Esophagus (tissue), 2 donors: ENCODE data around the gene TTC27. TPM values are rescaled to one million over a fixed set of nuclear protein-coding genes. Genes with fewer than 3 reads are reported as not detected.
"Not testable (repeated sequence)": the region's sequence is repeated elsewhere in the genome, so short reads cannot be mapped to it uniquely, and the experiment has no call there.

Experiments
- H3K27ac ChIP-seq, 2 donors: one replicate each; pipeline ENCODE4 v1.5.1; 2013; ENCODE audit warnings: low read depth in 2 of 2, mild to moderate bottlenecking in 2 of 2, inconsistent platforms in 1 of 2, low read length in 1 of 2, moderate library complexity in 1 of 2
- H3K27me3 ChIP-seq, 2 donors: one replicate each; pipeline ENCODE4 v1.6.1; 2013; ENCODE audit warnings: low read length in 2 of 2, control low read depth in 1 of 2, mild to moderate bottlenecking in 1 of 2; ENCODE audit not compliant: insufficient read depth in 2 of 2, control insufficient read depth in 1 of 2
- H3K36me3 ChIP-seq, 2 donors: one replicate each; pipeline ENCODE4 v1.6.1; 2013; ENCODE audit warnings: low read length in 1 of 2; ENCODE audit not compliant: control insufficient read depth in 2 of 2, insufficient read depth in 2 of 2
- H3K4me1 ChIP-seq, 2 donors: one replicate each; pipeline ENCODE4 v1.6.1; 2013; ENCODE audit warnings: low read length in 1 of 2; ENCODE audit not compliant: control insufficient read depth in 2 of 2, insufficient read depth in 2 of 2
- H3K4me3 ChIP-seq, 2 donors: one replicate each; pipeline ENCODE4 v1.5.1; 2013; ENCODE audit warnings: low read length in 2 of 2, mild to moderate bottlenecking in 2 of 2, low read depth in 1 of 2, moderate library complexity in 1 of 2
- H3K9me3 ChIP-seq, 2 donors: one replicate each; pipeline ENCODE4 v1.6.1; 2013; ENCODE audit warnings: mild to moderate bottlenecking in 2 of 2, low read depth in 1 of 2, low read length in 1 of 2, moderate library complexity in 1 of 2; ENCODE audit not compliant: control insufficient read depth in 2 of 2, insufficient read depth in 1 of 2
- WGBS, 2 donors: extraction: QIAGEN DNeasy Blood & Tissue Kit; methylation state at CpG; one replicate each; pipeline ENCODE4 v1.1.7; 2013; 5-methylcytosine and 5-hydroxymethylcytosine counted together
- polyA plus RNA-seq, 2 donors: library from polyadenylated mRNA; stranded (reverse); fragments of 200-250 nt; gene quantifications; one replicate each; pipeline ENCODE4 v1.2.3, GENCODE V29; 2013
- donor health status: healthy with polysubstance abuse.
- donor health status: Bipolar disorder and iron deficiency.

Gene TTC27
- polyA plus RNA-seq, 2 donors, result 3.7 to 9.8 TPM

- no peaks in the 10 kb centered on the region for H3K9me3 ChIP-seq
- no peaks in the 10 kb centered on the region for H3K27me3 ChIP-seq
- no peaks in the 10 kb centered on the region for H3K4me1 ChIP-seq
- no peak overlapping the region for H3K27ac ChIP-seq
- WGBS, 2 donors, result 84 to 86% methylated on average over 1 of the region's 1 CpG
- H3K4me3 ChIP-seq, result no peak overlapping the region
- no peaks in the 10 kb centered on the region for H3K36me3 ChIP-seq
These were observed 99.3 kb downstream of the TTC27 start for GRCh38 chr2:32727157-32727556.

GRCh38 chr2:32730958-32731357 lies 103.1 kb downstream of the TTC27 start:
- H3K4me3 ChIP-seq, H3K4me1 ChIP-seq, H3K27ac ChIP-seq, H3K36me3 ChIP-seq, H3K27me3 ChIP-seq, H3K9me3 ChIP-seq: not testable (repeated sequence)
- WGBS, 2 donors, result 95 to 98% methylated on average over 7 to 8 of the region's 8 CpGs

GRCh38 chr2:32732120-32732519 lies 104.3 kb downstream of the TTC27 start:
- Histone ChIP-seq H3K36me3 (no peaks in the 10 kb centered on the region), H3K4me1 (no peaks in the 10 kb centered on the region), H3K27ac (no peak overlapping the region), H3K27me3 (no peaks in the 10 kb centered on the region), H3K9me3 (no peaks in the 10 kb centered on the region), H3K4me3 (no peak overlapping the region)
- 71 to 79% methylated on average over 1 of the region's 1 CpG for WGBS, 2 donors

GRCh38 chr2:32732912-32733472 lies 105.1 kb downstream of the TTC27 start:
- Histone ChIP-seq H3K27me3 (no peaks in the 10 kb centered on the region), H3K27ac (no peak overlapping the region), H3K36me3 (no peaks in the 10 kb centered on the region), H3K9me3 (no peaks in the 10 kb centered on the region), H3K4me3 (no peak overlapping the region), H3K4me1 (no peaks in the 10 kb centered on the region)
- WGBS, 2 donors, result 92 to 94% methylated on average over 2 of the region's 2 CpGs

DNA sequence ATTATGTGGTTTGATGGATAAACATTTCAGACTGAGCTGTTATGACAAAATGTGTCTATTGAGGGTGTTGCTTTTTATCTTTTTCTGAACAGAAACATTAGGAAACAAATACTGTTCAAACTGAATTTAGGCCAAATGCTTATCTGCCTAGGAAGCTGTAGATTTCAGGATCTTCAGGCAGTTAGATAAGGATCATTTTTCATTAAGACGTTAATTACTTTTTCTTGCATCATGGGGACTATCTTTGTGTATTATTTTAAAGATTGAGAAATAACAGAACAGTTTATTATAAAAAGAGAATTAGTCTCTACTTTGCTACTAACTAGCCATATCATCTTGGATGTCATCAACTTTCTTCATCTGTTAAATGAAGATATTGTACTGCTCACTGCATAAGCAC lies 107.5 kb downstream of the TTC27 start:
- Histone ChIP-seq H3K9me3 (no peaks in the 10 kb centered on the region), H3K27me3 (no peaks in the 10 kb centered on the region), H3K36me3 (no peaks in the 10 kb centered on the region), H3K4me1 (no peaks in the 10 kb centered on the region), H3K4me3 (no peak overlapping the region), H3K27ac (no peak overlapping the region)
- 71 to 82% methylated on average over 1 of the region's 1 CpG for WGBS, 2 donors

DNA sequence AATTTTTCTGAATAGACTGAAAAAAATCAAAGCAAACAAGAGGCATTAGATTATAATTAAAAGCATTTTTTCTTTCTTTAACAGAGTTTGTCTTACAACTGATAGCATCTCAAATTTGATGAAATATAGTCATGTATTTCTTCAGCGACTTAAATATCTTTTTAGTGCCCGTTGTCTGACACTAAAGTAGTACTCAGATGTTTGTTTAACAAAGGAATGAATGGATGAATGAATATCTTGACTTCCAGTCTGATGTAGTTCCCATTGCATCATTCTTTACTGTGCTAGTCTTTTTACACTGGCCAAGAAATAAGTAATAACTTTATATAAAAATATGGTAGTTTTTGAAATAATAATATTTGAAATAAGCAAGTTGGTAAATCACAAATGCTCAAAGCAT lies 111.1 kb downstream of the TTC27 start:
- WGBS, 2 donors, result 86 to 90% methylated on average over 2 of the region's 2 CpGs
- no peaks in the 10 kb centered on the region for H3K9me3 ChIP-seq
- no peak overlapping the region for H3K4me3 ChIP-seq
- peaks cover 0 to 3% of the 10 kb centered on the region in 2 donors for H3K36me3 ChIP-seq
- H3K27me3 ChIP-seq, result no peaks in the 10 kb centered on the region
- H3K4me1 ChIP-seq, result no peaks in the 10 kb centered on the region
- no peak overlapping the region for H3K27ac ChIP-seq

- 84 to 90% methylated on average over 2 of the region's 2 CpGs for WGBS, 2 donors
- Histone ChIP-seq H3K27me3 (no peaks in the 10 kb centered on the region), H3K9me3 (no peaks in the 10 kb centered on the region), H3K4me3 (no peak overlapping the region), H3K4me1 (no peaks in the 10 kb centered on the region), H3K27ac (no peak overlapping the region), H3K36me3 (peaks cover 0 to 3% of the 10 kb centered on the region in 2 donors)
These were observed 111.8 kb downstream of the TTC27 start for GRCh38 chr2:32739664-32740063.

- Histone ChIP-seq H3K27me3 (no peaks in the 10 kb centered on the region), H3K4me1 (no peaks in the 10 kb centered on the region), H3K9me3 (no peaks in the 10 kb centered on the region), H3K27ac (no peak overlapping the region), H3K36me3 (peaks cover 0 to 3% of the 10 kb centered on the region in 2 donors), H3K4me3 (no peak overlapping the region)
- 93 to 100% methylated on average over 1 of the region's 1 CpG for WGBS, 2 donors
These were observed 113.7 kb downstream of the TTC27 start for GRCh38 chr2:32741575-32741974.

- WGBS, 2 donors, result 80 to 89% methylated on average over 2 of the region's 2 CpGs
- no peak overlapping the region for H3K27ac ChIP-seq
- no peaks in the 10 kb centered on the region for H3K27me3 ChIP-seq
- H3K9me3 ChIP-seq, result no peaks in the 10 kb centered on the region
- peaks cover 0 to 3% of the 10 kb centered on the region in 2 donors for H3K36me3 ChIP-seq
- H3K4me3 ChIP-seq, result no peak overlapping the region
- no peaks in the 10 kb centered on the region for H3K4me1 ChIP-seq
These were observed 114.5 kb downstream of the TTC27 start for GRCh38 chr2:32742376-32742775.

GRCh38 chr2:32743480-32744236 lies 115.8 kb downstream of the TTC27 start:
- H3K9me3 ChIP-seq, result no peaks in the 10 kb centered on the region
- no peak overlapping the region for H3K27ac ChIP-seq
- H3K4me1 ChIP-seq, result no peaks in the 10 kb centered on the region
- WGBS, 2 donors, result 90 to 93% methylated on average over 3 of the region's 3 CpGs
- peaks cover 0 to 3% of the 10 kb centered on the region in 2 donors for H3K36me3 ChIP-seq
- H3K4me3 ChIP-seq, result no peak overlapping the region
- H3K27me3 ChIP-seq, result no peaks in the 10 kb centered on the region
